Stimulated activated CD8-positive, alpha-beta memory T cell treated with anti-CD3 and anti-CD28 coated beads, Interleukin-15, amount 100 ng/mL, for 24 hours (primary cell): ENCODE data around the gene SYNGR4.
A peak's percentile ranks its signal among the peaks of the same experiment; 100 is the strongest.
"Not testable (repeated sequence)": the region's sequence is repeated elsewhere in the genome, so short reads cannot be mapped to it uniquely, and the experiment has no call there.

Source experiments
- DNase-seq: peaks from one replicate; pipeline ENCODE4 v3.0.0-alpha.2; 2020; ENCODE audit warnings: low read depth

Gene SYNGR4, protein sequence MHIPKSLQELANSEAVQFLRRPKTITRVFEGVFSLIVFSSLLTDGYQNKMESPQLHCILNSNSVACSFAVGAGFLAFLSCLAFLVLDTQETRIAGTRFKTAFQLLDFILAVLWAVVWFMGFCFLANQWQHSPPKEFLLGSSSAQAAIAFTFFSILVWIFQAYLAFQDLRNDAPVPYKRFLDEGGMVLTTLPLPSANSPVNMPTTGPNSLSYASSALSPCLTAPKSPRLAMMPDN

DNA sequence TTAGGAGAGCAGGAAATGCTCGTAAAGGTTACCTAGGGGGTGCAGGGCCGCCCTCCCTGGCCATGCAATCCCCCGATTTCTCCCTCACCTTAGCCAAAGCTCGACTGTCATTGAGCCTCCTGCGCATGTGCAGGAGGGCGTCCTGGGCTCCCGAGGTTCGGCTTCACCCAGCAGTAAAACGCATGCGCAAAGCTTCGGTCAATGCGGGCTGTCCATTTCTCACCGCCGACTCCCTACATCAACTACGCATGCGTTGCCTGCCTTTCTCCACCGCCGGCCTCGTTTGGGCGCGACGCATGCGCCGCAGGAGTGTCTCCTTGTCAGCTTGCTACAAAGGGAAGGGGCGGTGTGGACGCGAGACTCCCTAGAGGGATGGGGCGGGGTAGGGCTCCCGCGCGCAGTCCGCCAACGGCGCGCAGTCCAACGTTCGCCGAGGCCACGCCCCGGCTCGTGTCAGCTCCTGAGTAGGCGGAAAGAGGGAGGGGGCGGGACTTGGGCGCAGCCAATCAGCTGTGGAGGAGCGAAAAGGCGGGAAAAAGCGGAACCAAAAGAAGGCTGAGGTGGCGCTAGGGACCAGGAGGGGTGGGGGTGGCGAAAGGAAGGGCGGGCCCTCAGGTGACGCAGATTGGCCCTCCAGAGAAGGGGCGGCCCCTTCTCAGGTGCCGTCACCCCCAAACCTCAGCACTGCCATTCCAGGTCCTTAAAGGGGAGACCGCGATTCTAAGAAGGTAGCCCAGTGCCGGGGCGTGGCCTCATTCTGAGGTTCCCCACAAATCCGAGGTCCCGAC lies at the start of gene SYNGR4, which contains the start of gene TMEM143:
Gene SYNGR4 (plus strand): TSS at position 558 of the 788 bp plus-strand sequence. CDS start 1,476 bp downstream, outside the sequence.
Gene TMEM143 (minus strand): TSS at position 131 of the 788 bp plus-strand sequence. CDS start 20 bp downstream, at position 111.
- peak; percentile 85 for DNase-seq

DNA sequence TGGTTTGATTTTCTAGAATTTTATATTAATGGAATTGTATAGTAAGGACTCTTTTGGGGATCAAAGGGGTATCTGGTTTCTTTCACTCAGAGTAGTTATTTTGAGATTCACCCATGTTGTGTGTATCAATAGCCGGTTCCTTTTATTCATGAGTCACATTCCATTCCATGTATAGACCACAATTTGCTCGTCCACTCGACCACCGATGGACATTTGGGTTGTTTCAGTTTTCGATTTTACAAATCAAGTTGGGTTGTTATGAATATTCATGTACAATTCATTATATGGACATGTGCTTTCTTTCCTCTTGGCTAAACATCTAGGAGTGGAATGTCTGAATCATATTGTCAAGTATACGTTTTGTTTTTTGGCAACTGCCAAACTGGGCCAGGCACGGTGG lies 48.5 kb upstream of the SYNGR4 start:
- DNase-seq: no peak

DNA sequence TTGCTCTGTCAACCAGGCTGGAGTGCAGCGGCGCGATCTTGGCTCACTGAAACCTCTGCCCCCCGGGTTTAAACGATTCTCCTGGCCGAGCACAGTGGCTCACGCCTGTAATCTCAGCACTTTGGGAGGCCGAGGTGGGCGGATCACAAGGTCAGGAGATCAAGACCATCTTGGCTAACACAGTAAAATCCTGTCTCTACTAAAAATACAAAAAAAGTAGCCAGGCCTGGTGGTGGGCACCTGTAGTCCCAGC lies 46.5 kb upstream of the SYNGR4 start:
- DNase-seq: not testable (repeated sequence)

DNA sequence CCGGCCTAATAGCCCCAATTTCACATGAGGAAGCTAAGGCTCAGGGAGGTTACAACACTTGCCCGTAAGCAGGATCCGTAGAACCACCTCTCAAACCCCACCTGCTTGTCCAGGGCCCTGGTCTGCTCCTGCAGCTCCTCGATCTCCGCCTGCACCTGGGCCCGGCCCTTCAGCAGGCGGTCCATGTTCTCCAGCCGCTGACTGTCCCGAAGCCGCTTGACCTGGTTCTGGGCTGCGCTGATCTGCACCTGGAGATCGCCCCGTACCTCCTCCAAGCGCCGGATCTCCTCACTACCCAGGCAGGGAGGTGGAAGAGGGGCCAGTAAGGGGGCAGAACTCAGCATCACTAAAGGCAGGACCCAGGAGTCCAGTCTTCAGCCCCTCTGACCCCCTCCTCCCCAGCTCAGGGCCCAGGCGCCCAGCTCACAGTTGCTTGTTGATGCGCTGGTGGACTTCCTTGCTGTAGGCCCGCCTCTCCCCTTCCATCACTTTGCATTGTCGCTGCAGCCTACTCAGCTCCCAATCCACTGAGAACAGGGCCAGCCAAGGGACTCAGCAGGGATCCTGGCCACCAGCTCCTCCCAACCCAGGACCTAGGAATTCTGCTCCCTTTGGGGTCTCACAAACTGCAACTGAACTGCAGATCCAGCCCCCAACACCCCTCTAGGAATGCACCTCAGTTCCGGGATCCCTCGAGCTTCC lies 45.7 kb upstream of the SYNGR4 start:
- no peak for DNase-seq

DNA sequence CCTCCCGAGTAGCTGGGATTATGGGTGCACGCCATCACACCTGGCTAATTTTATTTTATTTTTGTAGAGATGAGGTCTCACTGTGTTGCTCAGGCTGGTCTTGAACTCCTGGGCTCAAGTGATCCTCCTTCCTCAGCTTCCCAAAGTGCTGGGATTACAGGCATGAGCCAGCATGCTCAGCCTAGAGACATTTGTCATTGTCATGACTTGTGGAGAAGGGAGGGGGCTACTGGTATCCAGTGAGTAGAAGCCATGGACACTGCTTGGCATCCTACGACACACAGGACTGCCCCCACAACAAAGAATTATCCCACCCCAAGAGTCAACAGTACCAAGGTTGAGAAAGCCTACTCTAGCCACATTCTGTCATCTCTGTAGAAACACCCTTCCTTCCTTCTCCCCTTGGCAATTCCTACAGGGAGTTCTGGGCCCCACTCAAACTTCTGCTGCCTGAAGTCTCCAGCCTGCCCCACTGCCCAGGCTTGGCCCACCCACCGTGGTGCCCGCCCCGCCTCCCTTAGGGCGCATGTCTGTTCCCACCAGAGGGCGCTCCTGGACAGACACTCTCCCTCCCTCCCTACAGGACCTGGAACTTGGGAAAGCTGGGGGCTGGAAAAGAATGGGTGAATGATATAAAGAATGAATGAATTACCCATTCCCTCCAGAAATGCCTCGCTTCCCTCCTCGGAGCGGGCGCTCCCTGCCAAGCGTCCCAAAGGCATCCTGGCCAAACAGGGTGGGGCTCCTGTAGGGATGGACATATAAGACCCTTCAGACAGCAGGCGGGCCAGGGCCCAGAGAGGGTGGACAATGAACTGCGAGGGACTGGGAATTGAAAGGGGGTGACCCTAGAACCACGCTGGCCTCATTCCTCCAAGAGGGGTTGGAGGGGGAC lies 44.3 kb upstream of the SYNGR4 start:
- DNase-seq: peak; percentile 61

DNA sequence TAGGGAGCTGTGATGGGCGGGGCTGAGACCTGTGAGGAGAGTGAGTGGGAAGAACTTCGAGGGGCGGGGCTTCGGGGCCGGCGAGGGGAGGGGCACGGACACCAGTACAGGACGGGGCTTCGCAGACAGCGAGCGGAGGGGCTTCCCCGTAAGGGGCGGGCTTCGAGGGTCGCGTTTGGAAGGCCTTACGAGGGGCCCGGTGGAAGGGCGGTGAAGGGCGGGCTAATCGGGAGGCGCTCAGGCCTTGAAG lies 42.9 kb upstream of the SYNGR4 start:
- peak; percentile 77 for DNase-seq

DNA sequence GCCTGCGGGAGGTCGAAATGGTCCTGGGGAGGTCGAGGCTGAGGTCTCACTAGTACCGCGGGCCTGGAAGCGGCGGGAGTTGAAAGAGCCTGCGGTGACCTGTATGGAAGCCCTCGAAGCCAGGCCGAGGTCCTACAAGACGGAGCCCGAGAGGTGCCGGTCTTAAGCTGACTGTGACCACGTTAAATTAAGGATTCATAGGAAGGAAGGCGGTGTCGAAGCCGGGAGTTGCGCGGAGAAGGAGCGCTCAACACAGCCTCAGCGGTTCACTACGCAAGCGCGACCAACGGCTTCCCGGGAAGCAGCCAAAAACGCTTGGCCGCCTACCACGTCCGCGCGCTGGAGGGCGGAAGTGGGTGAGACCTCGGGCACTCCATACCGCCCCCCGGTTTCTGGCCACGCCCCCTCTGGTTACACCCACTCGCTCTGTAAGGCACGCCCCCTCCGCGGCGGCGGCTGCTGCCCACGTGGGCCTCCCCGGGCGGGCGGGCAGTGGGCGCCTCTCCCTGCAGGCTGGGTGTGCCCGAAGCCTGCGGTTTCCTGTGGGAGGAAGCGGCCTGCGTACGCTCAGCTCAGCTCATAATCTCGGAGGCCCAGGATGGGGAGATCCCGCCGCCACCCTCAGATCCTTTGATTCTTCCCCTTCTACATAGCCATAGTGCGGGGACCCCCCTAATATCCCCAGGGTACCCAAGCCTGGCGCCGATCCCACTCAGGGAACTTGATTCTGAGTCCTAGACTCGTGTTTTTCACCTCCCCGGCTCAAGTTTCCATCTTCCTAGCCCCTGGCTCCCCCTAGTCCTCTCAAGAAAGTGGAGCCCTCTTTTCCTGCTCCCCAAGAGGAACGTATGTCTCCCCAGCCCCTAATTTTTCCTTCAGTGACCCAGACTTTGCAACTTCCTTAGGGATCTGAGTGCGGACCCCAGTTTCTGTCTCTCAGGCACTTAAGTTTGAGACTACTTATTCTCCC lies 42.3 kb upstream of the SYNGR4 start:
- DNase-seq: peak; percentile 96

DNA sequence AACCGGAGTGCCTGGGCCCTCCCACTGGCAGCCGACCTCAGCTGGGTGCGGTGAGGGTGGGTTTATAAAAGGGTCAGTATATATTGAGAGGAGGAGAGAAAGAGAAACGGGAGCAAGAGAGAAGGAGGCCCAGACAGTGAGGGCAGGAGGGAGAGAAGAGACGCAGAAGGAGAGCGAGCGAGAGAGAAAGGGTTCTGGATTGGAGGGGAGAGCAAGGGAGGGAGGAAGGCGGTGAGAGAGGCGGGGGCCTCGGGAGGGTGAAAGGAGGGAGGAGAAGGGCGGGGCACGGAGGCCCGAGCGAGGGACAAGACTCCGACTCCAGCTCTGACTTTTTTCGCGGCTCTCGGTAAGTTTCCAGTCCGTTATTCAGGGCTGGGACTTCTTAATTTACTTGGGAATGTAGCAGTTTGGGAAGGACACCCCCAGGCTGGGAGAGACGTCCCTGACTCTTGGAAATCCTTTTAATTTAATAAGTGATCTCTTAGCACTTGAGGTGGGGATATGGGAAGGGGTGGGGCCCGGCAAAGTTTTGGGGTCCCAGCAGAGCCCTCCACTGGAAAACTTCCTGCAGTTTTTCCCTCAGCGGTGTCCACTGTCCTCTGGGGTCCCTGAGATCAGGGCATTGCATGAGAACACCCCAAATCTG lies 38.8 kb upstream of the SYNGR4 start, which contains the start of gene EMP3:
Gene EMP3 (plus strand): TSS at position 288 of the 646 bp plus-strand sequence. CDS start 1,293 bp downstream, outside the sequence.
- DNase-seq: peak; percentile 49

DNA sequence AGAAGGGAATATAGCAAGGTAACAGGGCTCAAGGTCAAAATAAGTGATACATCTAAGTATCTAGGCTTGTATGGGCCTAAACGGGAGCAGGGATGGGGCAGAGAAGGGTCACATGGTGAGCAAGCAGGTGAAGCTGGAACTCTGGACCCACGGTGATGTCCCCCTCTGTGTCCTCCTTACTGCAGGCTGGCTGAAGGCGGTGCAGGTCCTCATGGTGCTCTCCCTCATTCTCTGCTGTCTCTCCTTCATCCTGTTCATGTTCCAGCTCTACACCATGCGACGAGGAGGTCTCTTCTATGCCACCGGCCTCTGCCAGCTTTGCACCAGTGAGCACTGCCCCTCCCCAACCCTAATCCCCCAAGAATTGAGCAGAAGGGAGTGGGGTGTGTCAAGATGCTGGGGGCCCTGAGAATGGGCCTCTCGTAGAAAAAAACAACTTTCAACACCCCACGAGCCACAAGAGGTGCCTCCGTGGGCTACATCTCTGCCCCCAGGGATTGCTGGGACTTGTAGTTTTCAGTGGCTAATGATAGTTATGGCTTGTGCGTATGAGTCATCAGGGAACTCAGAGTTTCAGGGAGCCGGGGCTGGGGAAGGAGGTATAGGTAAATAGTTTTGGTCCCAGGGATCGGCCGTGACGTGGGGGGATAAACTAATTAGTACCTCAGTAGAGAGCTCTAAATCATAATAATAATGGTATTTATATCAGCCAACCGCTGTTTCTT lies 34.8 kb upstream of the SYNGR4 start:
- DNase-seq: no peak

DNA sequence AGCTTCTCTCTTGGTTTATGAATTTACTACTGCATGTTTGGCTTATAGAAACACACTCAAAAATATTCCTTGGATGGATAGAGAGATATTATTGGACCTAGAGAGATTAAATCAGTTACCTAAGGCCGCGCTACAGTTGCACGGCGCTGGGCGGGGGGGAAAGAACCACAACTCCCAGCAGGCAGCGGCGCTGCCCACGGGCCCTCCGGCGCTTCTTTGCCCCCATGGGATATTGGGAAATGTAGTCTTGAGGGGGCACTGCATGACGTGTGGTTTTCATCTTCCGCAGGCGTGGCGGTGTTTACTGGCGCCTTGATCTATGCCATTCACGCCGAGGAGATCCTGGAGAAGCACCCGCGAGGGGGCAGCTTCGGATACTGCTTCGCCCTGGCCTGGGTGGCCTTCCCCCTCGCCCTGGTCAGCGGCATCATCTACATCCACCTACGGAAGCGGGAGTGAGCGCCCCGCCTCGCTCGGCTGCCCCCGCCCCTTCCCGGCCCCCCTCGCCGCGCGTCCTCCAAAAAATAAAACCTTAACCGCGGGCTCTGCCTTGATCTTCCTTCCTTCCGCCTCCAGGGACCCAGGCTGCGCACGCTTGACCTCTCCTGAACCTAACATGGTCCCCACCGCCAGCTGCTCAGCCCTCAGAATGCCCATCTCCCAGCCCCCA lies 34.0 kb upstream of the SYNGR4 start:
- DNase-seq: peak; percentile 53

DNA sequence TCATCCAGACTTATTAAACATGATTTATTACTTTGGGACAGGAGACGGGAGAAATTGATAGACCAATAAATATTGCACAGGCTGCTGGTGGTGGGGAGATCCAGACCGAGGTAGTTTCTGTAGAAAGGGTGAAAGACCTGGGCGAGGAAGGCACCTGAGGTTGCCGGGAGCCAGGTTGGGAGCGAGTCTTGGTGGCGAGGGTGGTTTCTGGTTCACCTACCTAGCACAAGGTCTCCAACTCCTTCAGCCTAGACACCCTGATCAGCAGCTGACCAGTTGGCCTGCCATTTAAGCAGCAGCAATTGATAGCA lies 31.9 kb upstream of the SYNGR4 start:
- DNase-seq: no peak

DNA sequence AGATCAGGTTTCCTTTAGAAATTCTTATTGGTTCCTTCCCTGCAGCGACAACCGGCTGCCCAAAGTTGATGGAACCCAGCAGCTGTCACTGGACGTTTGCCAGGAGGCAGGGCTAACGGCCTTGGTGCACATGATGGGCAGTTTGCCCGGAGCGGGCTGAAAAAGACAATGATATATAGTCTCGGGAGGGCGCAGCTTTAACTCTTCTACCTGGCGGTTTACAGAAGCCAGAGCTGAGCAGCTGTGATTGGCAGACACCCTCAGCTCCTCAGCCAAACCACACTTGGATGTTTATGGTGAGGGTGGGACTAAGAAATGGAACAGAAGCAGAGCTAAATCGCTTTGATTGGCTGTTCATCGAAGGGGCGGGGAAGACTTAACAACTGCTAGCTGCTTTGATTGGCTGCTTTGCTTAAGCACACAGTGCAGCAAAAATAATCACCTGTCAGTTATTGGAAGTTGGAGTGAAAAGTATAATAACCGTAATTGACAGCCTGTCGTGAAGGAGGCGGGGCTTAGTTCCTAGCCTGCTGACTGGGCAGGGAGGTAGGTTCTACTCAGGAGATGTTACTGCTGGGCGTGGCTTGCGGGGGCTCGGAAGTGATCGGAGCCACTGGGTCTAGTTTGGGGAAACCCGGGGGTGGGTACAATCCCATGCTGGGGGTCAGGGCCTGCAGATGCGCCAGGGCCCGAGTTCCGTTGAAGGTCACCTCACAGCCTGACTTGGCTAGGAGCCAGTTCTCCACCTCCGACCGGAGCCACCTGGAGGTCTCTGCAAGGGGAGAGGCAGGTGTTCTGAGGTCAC lies 31.3 kb upstream of the SYNGR4 start:
- peak; percentile 54 for DNase-seq

DNA sequence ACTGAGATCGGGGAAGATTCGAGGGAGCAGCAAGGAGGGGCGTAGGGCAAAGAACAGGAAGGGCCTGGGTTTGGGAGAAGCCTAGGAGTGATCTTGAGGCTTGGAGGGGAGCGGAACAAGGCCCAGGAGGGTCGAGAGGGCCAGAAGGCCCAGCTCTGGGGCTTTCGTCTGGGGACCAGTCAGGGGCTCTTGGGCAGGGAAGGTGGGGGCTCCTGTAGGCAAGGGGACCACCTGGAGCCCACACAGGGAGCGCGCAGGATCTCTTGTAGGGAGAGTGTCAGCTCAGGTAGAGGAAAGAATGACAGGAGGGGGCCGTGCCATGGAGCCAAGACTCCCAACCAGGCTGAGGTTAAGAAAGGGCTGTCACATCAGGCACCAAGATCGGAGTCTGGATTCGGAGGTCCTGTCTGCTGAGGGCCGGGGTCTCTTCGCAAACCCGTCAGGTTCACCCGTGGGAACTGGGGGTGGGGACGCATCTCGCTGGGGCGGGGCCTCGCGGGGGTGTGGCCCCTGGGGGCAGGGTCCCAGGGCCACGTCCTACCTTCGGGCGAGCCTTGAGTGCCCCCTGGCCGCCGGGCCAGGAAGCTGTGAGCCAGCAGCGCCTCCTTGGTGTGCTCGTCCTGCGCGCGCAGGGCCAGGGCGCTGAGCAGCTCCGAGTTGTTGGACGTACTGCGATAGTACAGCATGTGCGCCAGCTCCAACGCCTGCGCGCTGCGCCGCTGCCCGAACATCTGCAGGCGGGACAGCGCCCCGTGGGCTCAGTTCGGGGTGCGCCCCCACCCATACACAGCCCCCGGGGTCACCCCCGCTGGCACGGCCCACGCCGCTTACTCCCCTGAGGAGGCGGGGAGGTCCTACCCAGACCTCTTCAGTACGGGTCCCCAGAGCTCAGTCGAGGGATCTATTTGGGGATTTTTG lies 30.4 kb upstream of the SYNGR4 start:
- peak; percentile 74 for DNase-seq

DNA sequence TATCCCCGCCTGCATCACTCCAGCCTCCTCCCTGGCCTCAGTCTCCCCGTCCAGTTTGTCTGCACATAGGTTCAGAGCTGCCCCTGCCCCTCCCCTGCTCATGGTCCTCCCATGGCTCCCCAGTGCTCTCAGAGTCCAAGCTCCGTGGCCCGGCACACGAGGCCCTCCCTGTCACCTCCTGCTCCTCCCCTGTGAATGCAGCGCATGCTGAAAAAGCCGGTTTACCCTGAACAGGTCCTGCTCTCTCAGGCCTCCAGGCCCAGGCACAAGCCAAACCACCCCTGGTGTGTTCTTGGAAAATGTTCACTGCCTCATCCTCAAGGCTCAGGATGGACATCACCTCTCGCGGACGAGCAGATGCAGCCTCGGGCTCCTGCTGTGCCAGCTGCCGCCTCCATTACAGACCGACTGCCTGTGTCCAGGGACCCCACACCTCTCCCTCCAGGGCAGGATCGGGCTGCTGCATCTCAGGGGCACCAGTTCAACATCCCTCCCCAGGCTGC lies 25.9 kb upstream of the SYNGR4 start:
- no peak for DNase-seq

DNA sequence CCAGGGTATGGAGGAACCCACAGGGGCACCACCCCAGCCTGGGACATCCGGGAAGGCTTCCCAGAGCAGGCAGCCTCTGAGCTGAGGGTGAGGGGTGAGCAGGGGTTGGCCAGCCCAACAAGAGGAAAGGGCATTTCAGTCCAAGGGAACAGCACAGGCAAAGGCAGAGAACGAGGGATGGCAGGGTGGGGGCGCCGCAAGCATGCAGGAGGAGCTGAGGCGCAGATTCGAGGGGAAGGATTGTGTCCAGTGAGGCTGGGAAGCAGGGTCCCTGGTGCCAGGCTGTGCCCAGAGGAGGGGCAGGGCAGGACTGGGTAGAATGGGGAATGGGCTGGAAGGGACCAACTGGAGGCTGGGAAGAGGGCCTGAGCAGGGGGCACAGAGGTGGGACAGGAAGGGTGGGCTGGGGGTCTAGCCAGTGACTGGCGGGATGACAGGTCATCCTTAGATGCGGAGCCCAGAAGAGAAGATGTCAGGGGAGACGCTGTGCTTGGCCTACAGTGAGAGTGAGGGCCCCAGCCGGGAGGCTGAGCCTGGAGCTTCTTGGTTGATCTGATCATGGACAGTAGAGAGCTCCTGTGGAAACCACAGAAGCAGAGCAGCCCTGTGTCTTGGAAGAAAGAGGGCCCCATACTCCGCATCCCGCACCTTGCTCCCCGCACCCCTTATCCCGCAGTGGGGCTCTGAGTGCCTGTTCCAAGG lies 25.2 kb upstream of the SYNGR4 start:
- no peak for DNase-seq

DNA sequence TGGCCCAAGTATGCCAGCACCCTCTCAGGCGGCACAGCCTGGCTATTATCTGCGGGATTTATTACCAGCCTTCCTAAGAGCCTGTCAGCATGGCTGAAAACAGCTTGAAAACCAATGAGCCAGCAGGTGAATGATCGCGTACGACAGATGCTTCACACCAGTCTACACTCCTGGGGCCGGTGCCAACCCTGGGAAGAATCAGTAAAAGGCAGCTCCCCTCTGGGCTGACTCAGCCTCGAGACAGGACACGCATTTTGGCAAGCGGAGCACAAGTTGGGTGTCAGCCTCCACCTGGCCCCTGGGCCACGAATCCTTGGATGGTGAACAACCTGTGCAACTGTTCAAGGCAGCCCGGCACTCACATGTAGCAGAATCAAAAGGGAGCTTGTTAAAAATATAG lies 23.2 kb upstream of the SYNGR4 start:
- no peak for DNase-seq
